Mesenchymal stem cell (in vitro differentiated cells and primary cell): ENCODE measurements around the gene ABHD3.

Experiments
- DNase-seq: peaks from one replicate; pipeline ENCODE4 v3.0.0-alpha.2; 2013
- H2AFZ ChIP-seq: one replicate; pipeline ENCODE4 v1.6.1; 2013; ENCODE audit warnings: low read depth, mild to moderate bottlenecking, control low read depth, inconsistent platforms, low read length, moderate library complexity
- H2AK5ac ChIP-seq: 2 replicates; pipeline ENCODE4 v1.6.1; 2013; ENCODE audit warnings: low read length, moderate library complexity, mild to moderate bottlenecking, inconsistent platforms; ENCODE audit not compliant: severe bottlenecking
- H2BK120ac ChIP-seq: one replicate; pipeline ENCODE4 v1.6.1; 2013; ENCODE audit warnings: low read depth, mild to moderate bottlenecking, inconsistent platforms, low read length, moderate library complexity
- H2BK12ac ChIP-seq, 2 experiments: one replicate each; pipeline ENCODE4 v1.6.1; 2013; ENCODE audit warnings: inconsistent platforms in 2 of 2, low read length in 2 of 2, mild to moderate bottlenecking in 2 of 2, moderate library complexity in 2 of 2, control low read depth in 1 of 2
- H2BK15ac ChIP-seq: one replicate; pipeline ENCODE4 v1.6.1; 2013; ENCODE audit warnings: mild to moderate bottlenecking, low read depth, inconsistent platforms; ENCODE audit not compliant: poor library complexity, severe bottlenecking
- H2BK5ac ChIP-seq: 2 replicates; pipeline ENCODE4 v1.6.1; 2013; ENCODE audit warnings: low read depth, mild to moderate bottlenecking, low read length, control low read depth, inconsistent platforms; ENCODE audit not compliant: poor library complexity, severe bottlenecking
- H3K14ac ChIP-seq, 2 experiments: one replicate each; pipeline ENCODE4 v1.6.1; 2013; ENCODE audit warnings: inconsistent platforms in 2 of 2, low read length in 2 of 2, control low read depth in 1 of 2, mild to moderate bottlenecking in 1 of 2, moderate library complexity in 1 of 2
- H3K18ac ChIP-seq, 2 experiments: one replicate each; pipeline ENCODE4 v1.6.1; 2013; ENCODE audit warnings: inconsistent platforms in 2 of 2, low read length in 2 of 2, control low read depth in 1 of 2, low read depth in 1 of 2, mild to moderate bottlenecking in 1 of 2
- H3K23ac ChIP-seq, 2 experiments: one replicate each; pipeline ENCODE4 v1.6.1; 2013; ENCODE audit warnings: inconsistent platforms in 2 of 2, low read length in 2 of 2, mild to moderate bottlenecking in 2 of 2, moderate library complexity in 2 of 2, control low read depth in 1 of 2
- H3K27ac ChIP-seq: 2 replicates; pipeline ENCODE4 v1.5.1; 2013; ENCODE audit warnings: mild to moderate bottlenecking, moderate library complexity, low read length, control low read depth, inconsistent platforms; ENCODE audit not compliant: poor library complexity, severe bottlenecking
- H3K27me3 ChIP-seq, 2 experiments: 2 replicates each; pipeline versions ENCODE4 v1.6.1 to v1.7.0; 2013; ENCODE audit warnings: low read length in 2 of 2, mild to moderate bottlenecking in 2 of 2, moderate library complexity in 2 of 2, control low read depth in 1 of 2, inconsistent platforms in 1 of 2; ENCODE audit not compliant: control insufficient read depth in 1 of 2, insufficient read depth in 1 of 2
- H3K36me3 ChIP-seq, 2 experiments: 2 replicates each; pipeline versions ENCODE4 v1.6.1 to v1.7.0; 2013; ENCODE audit warnings: low read length in 2 of 2, control low read depth in 1 of 2, inconsistent platforms in 1 of 2, low read depth in 1 of 2, mild to moderate bottlenecking in 1 of 2; ENCODE audit not compliant: insufficient read depth in 2 of 2, control insufficient read depth in 1 of 2
- H3K4ac ChIP-seq, 2 experiments: one replicate each; pipeline ENCODE4 v1.6.1; 2013; ENCODE audit warnings: inconsistent platforms in 2 of 2, low read length in 2 of 2, mild to moderate bottlenecking in 2 of 2, moderate library complexity in 2 of 2, control low read depth in 1 of 2, low read depth in 1 of 2
- H3K4me1 ChIP-seq: 2 replicates; pipeline ENCODE4 v1.6.1; 2013; ENCODE audit warnings: low read depth, low read length, control low read depth; ENCODE audit not compliant: control insufficient read depth, insufficient read depth
- H3K4me2 ChIP-seq: 2 replicates; pipeline ENCODE4 v1.6.1; 2013; ENCODE audit warnings: low read length, mild to moderate bottlenecking, inconsistent platforms; ENCODE audit not compliant: poor library complexity, severe bottlenecking
- H3K4me3 ChIP-seq, 2 experiments: 2 replicates each; pipeline versions ENCODE4 v1.5.1 to v1.7.0; 2013; ENCODE audit warnings: low read length in 2 of 2, mild to moderate bottlenecking in 2 of 2, control low read depth in 1 of 2, low read depth in 1 of 2; ENCODE audit not compliant: insufficient read depth in 1 of 2
- H3K79me1 ChIP-seq: replicated peaks from 2 replicates; pipeline ENCODE4 v1.6.1; 2013; ENCODE audit warnings: mild to moderate bottlenecking, control low read depth, low read length, inconsistent platforms; ENCODE audit not compliant: poor library complexity, severe bottlenecking
- H3K9ac ChIP-seq: 2 replicates; pipeline ENCODE4 v1.7.0; 2013; ENCODE audit warnings: mild to moderate bottlenecking, low read length, moderate library complexity
- H3K9me3 ChIP-seq: 2 replicates; pipeline ENCODE4 v1.7.0; 2013; ENCODE audit warnings: mild to moderate bottlenecking, low read length; ENCODE audit not compliant: control insufficient read depth
- H4K8ac ChIP-seq: one replicate; pipeline ENCODE4 v1.6.1; 2013; ENCODE audit warnings: inconsistent platforms, mild to moderate bottlenecking, low read length, moderate library complexity
- H4K91ac ChIP-seq: one replicate; pipeline ENCODE4 v1.6.1; 2013; ENCODE audit warnings: mild to moderate bottlenecking, low read length, inconsistent platforms
- WGBS: methylation state at CpG from one replicate; pipeline ENCODE4 v1.1.7; 2013; ENCODE audit warnings: mixed read lengths; 5-methylcytosine and 5-hydroxymethylcytosine counted together

The ABHD3 gene

DNA sequence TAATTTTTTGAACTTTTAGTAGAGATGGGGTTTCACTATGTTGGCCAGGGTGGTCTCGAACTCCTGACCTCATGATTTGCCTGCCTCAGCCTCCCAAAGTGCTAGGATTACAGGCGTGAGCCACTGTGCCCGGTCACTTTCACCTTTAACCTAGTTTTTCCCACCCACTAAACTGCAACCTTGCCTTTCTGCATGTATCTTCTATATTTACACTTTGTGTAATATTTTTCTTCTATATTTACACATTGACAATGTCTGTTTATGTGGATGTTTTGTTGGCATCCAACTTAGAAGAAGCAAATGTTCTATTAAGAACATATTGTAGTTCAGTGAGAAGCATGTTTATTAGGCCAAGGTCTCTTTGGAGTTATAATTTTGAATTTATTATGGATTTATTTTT is 65.8 kb downstream of the ABHD3 start:
- no peaks in the 10 kb centered on the region for H3K27me3 ChIP-seq
- H4K91ac ChIP-seq: no peak overlapping the region
- H3K79me1 ChIP-seq: peaks cover 11% of the 10 kb centered on the region
- H3K4me3 ChIP-seq: no peak overlapping the region
- no peaks in the 10 kb centered on the region for H3K9me3 ChIP-seq
- H3K9ac ChIP-seq: no peak overlapping the region
- H2BK5ac ChIP-seq: no peak overlapping the region
- H3K27ac ChIP-seq: no peak overlapping the region
- no peak overlapping the region for H2BK120ac ChIP-seq
- no peak overlapping the region for H3K23ac ChIP-seq
- H3K4me2 ChIP-seq: no peak overlapping the region
- H3K18ac ChIP-seq: no peak overlapping the region
- no peak overlapping the region for H3K14ac ChIP-seq
- peaks cover 3 to 20% of the 10 kb centered on the region in 2 experiments for H3K36me3 ChIP-seq
- no peak overlapping the region for H3K4ac ChIP-seq
- no peak overlapping the region for H2BK12ac ChIP-seq
- no peak overlapping the region for H2AFZ ChIP-seq
- H2AK5ac ChIP-seq: no peak overlapping the region
- WGBS: 100% methylated on average over 1 of the region's 3 CpGs
- H3K4me1 ChIP-seq: no peaks in the 10 kb centered on the region
- no peak overlapping the region for H4K8ac ChIP-seq
- no peak overlapping the region for H2BK15ac ChIP-seq
- no peak for DNase-seq

DNA sequence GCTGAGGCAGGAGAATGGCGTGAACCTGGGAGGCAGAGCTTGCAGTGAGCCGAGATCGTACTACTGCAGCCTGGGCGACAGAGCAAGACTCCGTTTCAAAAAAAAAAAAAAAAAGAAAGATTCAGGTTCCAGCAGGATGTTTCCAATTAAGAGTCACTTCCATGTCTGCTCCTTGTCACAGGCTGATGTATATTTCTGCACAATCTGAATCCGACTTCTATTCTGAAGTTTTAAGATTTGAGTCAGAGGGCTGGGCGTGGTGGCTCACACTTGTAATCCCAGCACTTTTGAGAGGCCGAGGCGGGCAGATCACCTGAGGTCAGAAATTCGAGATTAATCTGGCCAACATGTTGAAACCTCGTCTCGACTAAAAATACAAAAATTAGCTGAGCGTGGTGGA is 67.8 kb downstream of the ABHD3 start:
- Histone ChIP-seq H2BK12ac (no peak overlapping the region), H3K36me3 (peaks cover 7 to 26% of the 10 kb centered on the region in 2 experiments), H2BK5ac (no peak overlapping the region), H3K4me1 (no peaks in the 10 kb centered on the region), H3K4me3 (no peak overlapping the region), H3K23ac (no peak overlapping the region), H3K14ac (no peak overlapping the region), H2BK15ac (no peak overlapping the region), H3K9ac (no peak overlapping the region), H2BK120ac (no peak overlapping the region), H3K27me3 (no peaks in the 10 kb centered on the region), H3K18ac (no peak overlapping the region), H3K4ac (no peak overlapping the region), H3K4me2 (no peak overlapping the region), H4K91ac (no peak overlapping the region), H4K8ac (no peak overlapping the region), H2AK5ac (no peak overlapping the region), H3K9me3 (no peaks in the 10 kb centered on the region), H3K27ac (no peak overlapping the region), H3K79me1 (peaks cover 7% of the 10 kb centered on the region), H2AFZ (no peak overlapping the region)
- DNase-seq: no peak
- 94% methylated on average over 12 of the region's 13 CpGs for WGBS

DNA sequence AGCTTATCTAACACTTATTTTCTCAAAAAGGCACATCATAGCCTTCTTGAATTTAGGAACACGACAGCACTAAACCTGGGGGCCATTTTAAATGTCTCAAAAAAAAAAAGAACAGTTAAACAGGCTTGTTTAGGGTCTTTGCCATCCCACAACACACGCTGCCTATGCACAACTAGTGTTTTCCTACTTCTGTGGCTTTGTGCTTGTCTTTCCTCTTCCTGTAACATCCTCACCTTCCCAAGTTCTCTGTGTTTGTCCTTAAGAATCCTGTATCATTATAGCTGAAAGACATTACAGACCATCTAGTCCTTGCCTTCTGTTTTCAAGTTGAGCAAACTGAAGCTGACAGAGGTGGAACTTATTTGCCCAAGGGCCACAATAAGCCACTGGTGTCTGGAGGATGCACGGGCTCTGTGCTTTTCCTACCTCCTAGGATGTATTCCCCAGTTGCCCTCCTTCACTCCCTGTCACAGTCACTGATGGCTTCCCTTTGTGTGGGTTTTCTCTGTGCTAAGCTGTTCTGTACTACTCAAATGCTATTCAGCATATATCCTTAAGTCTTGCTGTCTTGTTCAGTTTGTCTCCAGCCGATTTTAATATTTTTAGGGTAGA is 69.9 kb downstream of the ABHD3 start:
- H2BK12ac ChIP-seq: no peak overlapping the region
- WGBS: over 99% methylated on average over 3 of the region's 4 CpGs
- no peaks in the 10 kb centered on the region for H3K4me1 ChIP-seq

DNA sequence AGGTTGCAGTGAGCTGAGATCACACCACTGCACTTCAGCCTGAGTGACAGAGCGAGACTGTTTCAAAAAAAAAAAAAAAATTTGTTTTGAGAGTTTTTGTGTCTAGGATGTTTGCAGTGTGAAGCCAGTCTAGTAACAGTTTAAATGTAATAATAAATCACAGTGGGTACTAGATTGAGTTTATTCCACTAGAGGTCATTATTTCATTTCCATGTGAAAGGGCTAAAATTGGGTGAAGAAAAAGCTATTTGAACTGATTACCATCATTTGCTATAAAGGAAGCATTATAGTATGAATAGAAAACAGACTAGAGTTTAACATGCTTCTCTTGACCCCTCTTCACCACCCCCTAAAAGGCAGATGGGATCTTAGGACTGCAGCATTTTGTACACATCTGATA is 72.2 kb downstream of the ABHD3 start:
- no peak overlapping the region for H2BK15ac ChIP-seq
- H3K27ac ChIP-seq: no peak overlapping the region
- H2AK5ac ChIP-seq: no peak overlapping the region
- H3K27me3 ChIP-seq: no peaks in the 10 kb centered on the region
- no peaks in the 10 kb centered on the region for H3K4me1 ChIP-seq
- peak; percentile 9 for DNase-seq
- no peak overlapping the region for H3K18ac ChIP-seq
- 100% methylated on average over 1 of the region's 1 CpG for WGBS
- peaks cover 10% of the 10 kb centered on the region for H3K79me1 ChIP-seq
- H3K9me3 ChIP-seq: no peaks in the 10 kb centered on the region
- H3K23ac ChIP-seq: no peak overlapping the region
- H3K14ac ChIP-seq: no peak overlapping the region
- no peak overlapping the region for H4K91ac ChIP-seq
- H2BK12ac ChIP-seq: no peak overlapping the region
- no peak overlapping the region for H3K4me2 ChIP-seq
- H4K8ac ChIP-seq: no peak overlapping the region
- H3K36me3 ChIP-seq: peaks cover 17 to 63% of the 10 kb centered on the region in 2 experiments
- H2BK120ac ChIP-seq: no peak overlapping the region
- no peak overlapping the region for H3K9ac ChIP-seq
- H2AFZ ChIP-seq: no peak overlapping the region
- H2BK5ac ChIP-seq: no peak overlapping the region
- no peak overlapping the region for H3K4ac ChIP-seq
- H3K4me3 ChIP-seq: no peak overlapping the region

More for the DNA sequence above, 69.9 kb downstream of the ABHD3 start:
- no peak overlapping the region for H3K9ac ChIP-seq
- H3K14ac ChIP-seq: no peak overlapping the region
- H3K18ac ChIP-seq: no peak overlapping the region
- no peak overlapping the region for H2BK15ac ChIP-seq
- H3K4ac ChIP-seq: no peak overlapping the region
- no peak overlapping the region for H2AK5ac ChIP-seq
- no peak overlapping the region for H4K8ac ChIP-seq
- peaks cover 14 to 42% of the 10 kb centered on the region in 2 experiments for H3K36me3 ChIP-seq
- H3K4me3 ChIP-seq: no peak overlapping the region
- H4K91ac ChIP-seq: no peak overlapping the region
- no peak overlapping the region for H3K27ac ChIP-seq
- H3K4me2 ChIP-seq: no peak overlapping the region
- no peaks in the 10 kb centered on the region for H3K27me3 ChIP-seq
- DNase-seq: no peak
- no peaks in the 10 kb centered on the region for H3K9me3 ChIP-seq
- H2AFZ ChIP-seq: no peak overlapping the region
- no peak overlapping the region for H3K23ac ChIP-seq
- H2BK120ac ChIP-seq: no peak overlapping the region
- peaks cover 8% of the 10 kb centered on the region for H3K79me1 ChIP-seq
- H2BK5ac ChIP-seq: no peak overlapping the region
